AG04449 (cell line): ENCODE data around the gene DNAJC4.

Experiments used
- CTCF ChIA-PET: fragments of 350-600 bp; formaldehyde crosslinking; extraction: SDS; loops from one replicate; lab custom pipeline; 2021; ENCODE audit warnings: antibody characterized with exemption; lab: Yijun Ruan, JAX
- POLR2A ChIA-PET: fragments of 400-600, 350-600 bp; formaldehyde crosslinking; extraction: SDS; loops from one replicate; lab custom pipeline; 2020; ENCODE audit warnings: antibody characterized with exemption, inconsistent platforms; lab: Yijun Ruan, JAX
- DNase-seq: peaks from one replicate; pipeline ENCODE4 v3.0.0-alpha.2; 2010; ENCODE audit warnings: low read depth, low spot score
- H3K4me3 ChIP-seq: 2 replicates; pipeline ENCODE4 v1.5.1; 2011; ENCODE audit warnings: low read depth, mild to moderate bottlenecking, control low read depth, low read length
- TF ChIP-seq, protein P1 (sequence below): IDR thresholded peaks from one replicate; pipeline ENCODE4 v1.5.1; 2011; ENCODE audit warnings: mild to moderate bottlenecking, moderate library complexity, low read length, control low read depth, inconsistent platforms; ENCODE audit not compliant: insufficient read depth; ENCODE audit errors: missing control alignments

DNAJC4 gene

DNA sequence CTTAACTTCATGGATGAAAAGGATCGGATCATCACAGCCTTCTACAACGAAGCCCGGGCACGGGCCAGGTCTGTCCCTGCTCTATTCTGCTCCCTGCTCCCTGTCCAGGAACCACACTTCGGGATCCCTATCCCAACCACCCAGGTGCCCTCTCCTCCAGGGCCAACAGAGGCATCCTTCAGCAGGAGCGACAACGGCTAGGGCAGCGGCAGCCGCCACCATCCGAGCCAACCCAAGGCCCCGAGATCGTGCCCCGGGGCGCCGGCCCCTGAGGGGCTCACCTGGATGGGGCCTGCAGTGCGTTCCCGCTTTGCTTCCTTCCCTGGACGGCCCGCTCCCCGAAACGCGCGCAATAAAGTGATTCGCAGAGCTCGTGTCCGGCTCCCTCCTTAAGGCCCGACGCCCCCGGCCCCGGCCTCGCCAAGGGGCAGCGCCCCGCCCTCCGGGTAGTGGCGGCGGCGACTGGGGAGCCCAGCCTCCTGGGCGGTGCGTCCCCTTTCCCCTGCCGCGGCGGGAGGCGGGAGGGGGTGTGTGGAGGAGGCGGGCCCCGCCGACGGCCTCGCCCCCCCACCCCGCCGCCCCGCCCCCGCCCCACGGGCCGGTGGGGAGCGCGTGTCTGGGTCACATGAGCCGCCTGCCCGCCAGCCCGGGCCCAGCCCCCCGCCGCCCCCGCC is 3.7 kb downstream of the DNAJC4 start, which contains the start of gene VEGFB:
Gene VEGFB, plus strand, starts transcription at position 672 of the 674 bp plus-strand sequence. CDS start 250 bp downstream, outside the sequence.
- POLR2A ChIA-PET = no interaction called here
- TF ChIP-seq, protein P1, sequence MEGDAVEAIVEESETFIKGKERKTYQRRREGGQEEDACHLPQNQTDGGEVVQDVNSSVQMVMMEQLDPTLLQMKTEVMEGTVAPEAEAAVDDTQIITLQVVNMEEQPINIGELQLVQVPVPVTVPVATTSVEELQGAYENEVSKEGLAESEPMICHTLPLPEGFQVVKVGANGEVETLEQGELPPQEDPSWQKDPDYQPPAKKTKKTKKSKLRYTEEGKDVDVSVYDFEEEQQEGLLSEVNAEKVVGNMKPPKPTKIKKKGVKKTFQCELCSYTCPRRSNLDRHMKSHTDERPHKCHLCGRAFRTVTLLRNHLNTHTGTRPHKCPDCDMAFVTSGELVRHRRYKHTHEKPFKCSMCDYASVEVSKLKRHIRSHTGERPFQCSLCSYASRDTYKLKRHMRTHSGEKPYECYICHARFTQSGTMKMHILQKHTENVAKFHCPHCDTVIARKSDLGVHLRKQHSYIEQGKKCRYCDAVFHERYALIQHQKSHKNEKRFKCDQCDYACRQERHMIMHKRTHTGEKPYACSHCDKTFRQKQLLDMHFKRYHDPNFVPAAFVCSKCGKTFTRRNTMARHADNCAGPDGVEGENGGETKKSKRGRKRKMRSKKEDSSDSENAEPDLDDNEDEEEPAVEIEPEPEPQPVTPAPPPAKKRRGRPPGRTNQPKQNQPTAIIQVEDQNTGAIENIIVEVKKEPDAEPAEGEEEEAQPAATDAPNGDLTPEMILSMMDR = no peak

DNA sequence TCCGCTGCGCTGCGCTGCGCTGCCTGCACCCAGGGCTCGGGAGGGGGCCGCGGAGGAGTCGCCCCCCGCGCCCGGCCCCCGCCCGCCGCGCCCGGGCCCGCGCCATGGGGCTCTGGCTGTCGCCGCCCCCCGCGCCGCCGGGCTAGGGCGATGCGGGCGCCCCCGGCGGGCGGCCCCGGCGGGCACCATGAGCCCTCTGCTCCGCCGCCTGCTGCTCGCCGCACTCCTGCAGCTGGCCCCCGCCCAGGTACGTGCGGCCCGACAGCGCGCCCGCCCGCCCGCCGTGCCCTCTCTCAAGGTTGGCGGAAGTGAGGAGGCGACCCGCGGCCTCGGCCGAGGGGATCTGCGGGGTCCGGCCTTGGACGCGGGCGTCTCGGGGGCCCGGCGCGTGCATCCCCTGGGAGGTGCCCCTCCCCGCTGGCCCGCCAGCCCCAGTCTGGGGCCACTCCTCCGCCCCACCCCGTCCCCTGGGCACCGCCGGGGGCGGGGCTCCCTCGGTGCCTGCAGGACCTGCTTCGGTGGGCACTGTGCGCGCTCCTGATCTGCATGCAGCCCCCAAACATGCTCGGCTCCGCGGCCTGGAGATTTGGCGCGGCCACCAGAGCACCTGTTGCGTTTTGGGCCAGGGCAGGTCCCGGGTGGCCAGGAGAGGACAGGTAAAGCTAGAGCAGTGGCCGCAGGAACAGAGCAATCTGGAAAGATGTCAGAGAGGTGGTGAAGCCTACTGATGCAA is 4.5 kb downstream of the DNAJC4 start:
- peak overlapping the region; percentile 66 for H3K4me3 ChIP-seq
- TF ChIP-seq, protein P1 = no peak
- ChIA-PET CTCF (interaction anchor here (1.0 kb wide), 1 partner anchor 31 kb away, joined by 4 read pairs; no protein-coding TSS in a partner anchor), POLR2A (no interaction called here)
- DNase-seq = no peak

More for the DNA sequence above, 3.7 kb downstream of the DNAJC4 start, which contains the start of gene VEGFB:
- CTCF ChIA-PET = interaction anchor here (1.4 kb wide), 1 partner anchor 30 kb away, joined by 5 read pairs; no protein-coding TSS in a partner anchor
- H3K4me3 ChIP-seq = peak within 1 kb of the TSS; percentile 66
- DNase-seq = no peak

DNA sequence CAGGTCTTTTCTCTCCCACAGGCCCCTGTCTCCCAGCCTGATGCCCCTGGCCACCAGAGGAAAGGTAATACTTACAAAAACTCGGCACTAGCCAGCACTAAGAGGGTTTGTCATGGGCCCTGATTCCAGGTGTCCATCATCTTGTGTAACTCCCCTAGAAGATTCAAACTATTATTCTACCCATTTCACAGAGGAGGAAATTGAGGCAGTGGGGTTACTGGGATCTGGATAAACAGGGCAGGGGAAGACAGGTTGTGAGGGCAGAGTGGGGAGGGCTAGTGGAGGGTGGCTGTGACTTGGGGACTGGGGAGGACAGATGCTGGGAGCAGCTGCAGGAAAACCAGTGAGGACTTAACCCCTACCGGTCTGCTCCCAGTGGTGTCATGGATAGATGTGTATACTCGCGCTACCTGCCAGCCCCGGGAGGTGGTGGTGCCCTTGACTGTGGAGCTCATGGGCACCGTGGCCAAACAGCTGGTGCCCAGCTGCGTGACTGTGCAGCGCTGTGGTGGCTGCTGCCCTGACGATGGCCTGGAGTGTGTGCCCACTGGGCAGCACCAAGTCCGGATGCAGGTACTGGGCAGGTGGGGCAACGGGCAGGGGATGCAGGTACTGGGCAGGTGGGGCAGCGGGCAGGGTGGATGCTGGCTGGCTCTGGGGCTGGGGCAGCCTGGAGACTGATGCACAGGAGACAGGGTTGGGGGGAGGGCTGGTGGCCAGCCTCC is 5.3 kb downstream of the DNAJC4 start:
- DNase-seq = no peak
- CTCF ChIA-PET = interaction anchor here (1.0 to 3.8 kb wide), 5 partner anchors 10 to 68 kb away, joined by 3 to 25 read pairs (median 4); partner anchors contain the start of gene PLCB3
- TF ChIP-seq, protein P1 = no peak
- H3K4me3 ChIP-seq = peak overlapping the region; percentile 66
- POLR2A ChIA-PET = interaction anchor here (0.7 to 0.9 kb wide), 2 partner anchors 11 to 88 kb away, joined by 3 read pairs; no protein-coding TSS in a partner anchor

DNA sequence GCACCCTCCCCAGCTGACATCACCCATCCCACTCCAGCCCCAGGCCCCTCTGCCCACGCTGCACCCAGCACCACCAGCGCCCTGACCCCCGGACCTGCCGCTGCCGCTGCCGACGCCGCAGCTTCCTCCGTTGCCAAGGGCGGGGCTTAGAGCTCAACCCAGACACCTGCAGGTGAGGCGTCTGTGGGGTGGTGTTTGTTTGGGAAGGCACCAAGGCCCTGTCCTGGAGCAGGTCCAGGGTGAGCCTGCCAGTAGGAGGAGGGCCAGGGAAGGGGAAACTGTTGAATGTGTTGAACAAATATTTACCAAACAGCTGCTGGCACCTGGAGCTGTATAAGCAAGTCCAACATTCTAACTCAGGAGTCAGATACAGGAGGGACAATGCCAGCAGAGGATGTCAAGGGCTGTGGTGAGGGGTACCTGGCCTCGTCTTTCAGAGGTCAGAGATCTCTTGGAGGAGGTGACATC is 7.2 kb downstream of the DNAJC4 start:
- H3K4me3 ChIP-seq = no peak overlapping the region
- CTCF ChIA-PET = interaction anchor here (1.0 to 3.8 kb wide), 5 partner anchors 14 to 118 kb away, joined by 3 to 25 read pairs (median 4); partner anchors contain the start of gene PLCB3
- POLR2A ChIA-PET = interaction anchor here (0.7 kb wide), 2 partner anchors 8 to 9 kb away, joined by 3 to 4 read pairs; partner anchors contain the start of gene PPP1R14B
- TF ChIP-seq, protein P1 = no peak
- no peak for DNase-seq

DNA sequence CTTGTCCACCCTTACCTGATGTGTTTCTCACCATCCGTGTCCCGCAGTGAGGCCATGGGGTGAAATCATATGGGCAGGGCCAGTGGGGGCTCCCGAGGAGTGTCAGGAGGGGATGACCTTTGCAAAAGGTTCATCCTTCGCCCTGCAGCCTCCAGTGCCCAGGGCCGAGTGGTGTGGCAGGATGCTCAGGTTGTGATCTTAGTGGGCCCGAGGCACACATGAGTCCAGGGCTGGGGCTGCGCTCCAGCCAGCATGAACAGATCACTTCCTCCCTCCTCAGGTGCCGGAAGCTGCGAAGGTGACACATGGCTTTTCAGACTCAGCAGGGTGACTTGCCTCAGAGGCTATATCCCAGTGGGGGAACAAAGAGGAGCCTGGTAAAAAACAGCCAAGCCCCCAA is 7.7 kb downstream of the DNAJC4 start:
- TF ChIP-seq, protein P1 = no peak
- no peak overlapping the region for H3K4me3 ChIP-seq
- POLR2A ChIA-PET = no interaction called here
- CTCF ChIA-PET = interaction anchor here (1.0 to 3.8 kb wide), 3 partner anchors 13 to 117 kb away, joined by 4 to 25 read pairs (median 4); partner anchors contain the start of gene PLCB3
- DNase-seq = no peak
